CD4-positive, alpha-beta T cell (primary cell): ENCODE results near the gene PAX4. TPM values are rescaled to one million over a fixed set of nuclear protein-coding genes. Genes with fewer than 3 reads are reported as not detected.

Source experiments
- ATAC-seq: fragments of 200-7000 bp; cut with Tn5 transposase; one replicate; pipeline ENCODE4 v1.10.0; 2022; ENCODE audit warnings: mild to moderate bottlenecking; ENCODE audit not compliant: poor library complexity
- CTCF ChIA-PET: fragments of 350-600 bp; sonication (Branson Sonifier 250); formaldehyde crosslinking; loops from one replicate; lab custom pipeline; 2021; ENCODE audit warnings: antibody characterized with exemption, inconsistent platforms; lab: Charles Lee
- POLR2A ChIA-PET: fragments of 350-600 bp; sonication (Branson Sonifier 250); formaldehyde crosslinking; loops from one replicate; lab custom pipeline; 2021; ENCODE audit warnings: antibody characterized with exemption, inconsistent platforms; lab: Charles Lee
- DNase-seq, 14 experiments: peaks; one replicate each; pipeline ENCODE4 v3.0.0-alpha.2; 2013 to 2020; ENCODE audit warnings: mixed read lengths in 2 of 14
- H3K27ac ChIP-seq, 2 donors: one replicate each; pipeline versions ENCODE4 v1.5.1 to v1.7.0; 2013; ENCODE audit warnings: low read length in 2 of 2, low read depth in 1 of 2, mild to moderate bottlenecking in 1 of 2
- H3K27me3 ChIP-seq, 2 experiments: 1 replicate in 1 of 2; 2 replicates in 1 of 2; pipeline versions ENCODE4 v1.6.1 to v1.7.0; 2013; ENCODE audit warnings: low read length in 2 of 2, control low read depth in 1 of 2, mild to moderate bottlenecking in 1 of 2, moderate library complexity in 1 of 2; ENCODE audit not compliant: insufficient read depth in 2 of 2, control insufficient read depth in 1 of 2
- H3K36me3 ChIP-seq: one replicate; pipeline ENCODE4 v1.6.1; 2013; ENCODE audit warnings: low read length, control low read depth; ENCODE audit not compliant: insufficient read depth
- H3K4me1 ChIP-seq: one replicate; pipeline ENCODE4 v1.6.1; 2013; ENCODE audit warnings: low read length, control low read depth; ENCODE audit not compliant: insufficient read depth
- H3K4me3 ChIP-seq: one replicate; pipeline ENCODE4 v1.5.1; 2013; ENCODE audit warnings: mild to moderate bottlenecking, low read length, moderate library complexity
- H3K9me3 ChIP-seq, 2 experiments: 1 replicate in 1 of 2; 2 replicates in 1 of 2; pipeline versions ENCODE4 v1.6.1 to v1.7.0; 2013; ENCODE audit warnings: low read length in 2 of 2, mild to moderate bottlenecking in 2 of 2, control low read depth in 1 of 2, moderate library complexity in 1 of 2; ENCODE audit not compliant: control insufficient read depth in 1 of 2, insufficient read depth in 1 of 2
- H3K27ac Mint-ChIP-seq: one replicate; pipeline ENCODE4 v1.8.0; 2020; ENCODE audit warnings: mixed read lengths
- H3K27me3 Mint-ChIP-seq: one replicate; pipeline ENCODE4 v1.8.0; 2021; ENCODE audit warnings: mixed read lengths
- H3K36me3 Mint-ChIP-seq: one replicate; pipeline ENCODE4 v1.8.0; 2021; ENCODE audit warnings: low read depth, mixed read lengths
- H3K4me1 Mint-ChIP-seq: one replicate; pipeline ENCODE4 v1.8.0; 2021; ENCODE audit warnings: low read depth, mixed read lengths
- H3K4me3 Mint-ChIP-seq: one replicate; pipeline ENCODE4 v1.8.0; 2020; ENCODE audit warnings: mild to moderate bottlenecking, mixed read lengths
- H3K9me3 Mint-ChIP-seq: one replicate; pipeline ENCODE4 v1.8.0; 2020; ENCODE audit warnings: mixed read lengths
- CTCF ChIP-seq: fragments of 200-600 bp; IDR thresholded peaks from one replicate; pipeline ENCODE4 v1.8.0; 2022; ENCODE audit warnings: antibody characterized with exemption, mild to moderate bottlenecking
- intact Hi-C, 2 experiments: fragments of 100-400 bp; cut with DNase I in 1 of 2; cut with micrococcal nuclease in 1 of 2; formaldehyde crosslinking; loops; one replicate each; pipeline versions ENCODE4 v1.15.1 to v1.9.0; 2023 to 2025; cut with DNase I, micrococcal nuclease
- total RNA-seq, 174 experiments: library from RNA in 2 of 174; stranded (reverse) in 2 of 174; gene quantifications; one replicate each; pipeline ENCODE4 v1.2.3 and lab custom pipeline; 2021 to 2026

Gene PAX4
- total RNA-seq, 2 experiments from 2014 or later, result not detected

GRCh38 chr7:127653396-127653795 lies 35.5 kb upstream of the PAX4 start:
- POLR2A ChIA-PET, result interaction anchor here (1.0 to 2.9 kb wide), 2 partner anchors 65 to 67 kb away, joined by 6 to 16 read pairs; partner anchors contain the start of gene ARF5
- ATAC-seq (no peak), DNase-seq (no peak)
- intact Hi-C loops, result loop anchor here (5.0 to 10.0 kb wide), 7 partner anchors 259 to 1401 kb away; partner anchors contain the start of genes ZNF800 (in 2 of the 2), ATP6V1F (in 1 of the 2), CALU (in 1 of the 2) and IMPDH1 (in 1 of the 2)
- Mint-ChIP-seq H3K9me3 (no peaks in the 10 kb centered on the region), H3K4me3 (peak overlapping the region; percentile 93), H3K4me1 (peaks cover 66% of the 10 kb centered on the region), H3K36me3 (peaks cover 39% of the 10 kb centered on the region), H3K27ac (no peak overlapping the region), H3K27me3 (no peaks in the 10 kb centered on the region)
- Histone ChIP-seq H3K4me1 (peaks cover 43% of the 10 kb centered on the region), H3K4me3 (no peak overlapping the region), H3K27ac (no peak overlapping the region), H3K36me3 (peaks cover 12% of the 10 kb centered on the region), H3K27me3 (no peaks in the 10 kb centered on the region), H3K9me3 (no peaks in the 10 kb centered on the region)
- TF ChIP-seq CTCF, result no peak
- CTCF ChIA-PET, result no interaction called here

GRCh38 chr7:127652333-127653248 lies 34.6 kb upstream of the PAX4 start:
- H3K27ac ChIP-seq, result peak overlapping the region; percentile 69 to 90
- H3K27me3 ChIP-seq, result no peaks in the 10 kb centered on the region
- H3K4me3 ChIP-seq, result peak overlapping the region; percentile 99
- Mint-ChIP-seq H3K4me1 (peaks cover 62% of the 10 kb centered on the region), H3K36me3 (peaks cover 34% of the 10 kb centered on the region), H3K27me3 (no peaks in the 10 kb centered on the region), H3K27ac (no peak overlapping the region), H3K4me3 (peak overlapping the region; percentile 93), H3K9me3 (no peaks in the 10 kb centered on the region)
- ChIA-PET CTCF (no interaction called here), POLR2A (interaction anchor here (1.0 to 2.9 kb wide), 3 partner anchors 64 to 67 kb away, joined by 6 to 21 read pairs (median 16); partner anchors contain the start of genes ARF5 and GCC1)
- peaks cover 9% of the 10 kb centered on the region for H3K36me3 ChIP-seq
- intact Hi-C loops, result loop anchor here (5.0 to 10.0 kb wide), 7 partner anchors 258 to 1402 kb away; partner anchors contain the start of genes ZNF800 (in 2 of the 2), ATP6V1F (in 1 of the 2), CALU (in 1 of the 2) and IMPDH1 (in 1 of the 2)
- peak in 1 of 14 experiments; percentile 1 for DNase-seq
- peak; percentile 14 for ATAC-seq
- no peak for TF ChIP-seq CTCF
- H3K4me1 ChIP-seq, result peaks cover 43% of the 10 kb centered on the region
- H3K9me3 ChIP-seq, result no peaks in the 10 kb centered on the region

GRCh38 chr7:127651556-127652332 lies 33.8 kb upstream of the PAX4 start, which contains the start of gene SND1:
SND1 (plus strand) TSS chr7:127652194; CDS start chr7:127652374, 180 bp downstream.
- intact Hi-C loops, result loop anchor here (1.0 to 10.0 kb wide), 9 partner anchors 63 to 1403 kb away; partner anchors contain the start of genes ZNF800 (in 2 of the 2), ARF5 (in 1 of the 2), ATP6V1F (in 1 of the 2) and CALU (in 1 of the 2)
- Mint-ChIP-seq H3K27ac (no peak within 1 kb of the TSS), H3K36me3 (peaks cover 29% of the 10 kb centered on the region), H3K4me1 (peaks cover 55% of the 10 kb centered on the region), H3K27me3 (no peaks in the 10 kb centered on the region), H3K9me3 (no peaks in the 10 kb centered on the region), H3K4me3 (peak within 1 kb of the TSS; percentile 93)
- Histone ChIP-seq H3K9me3 (no peaks in the 10 kb centered on the region), H3K4me3 (peak within 1 kb of the TSS; percentile 99), H3K27ac (peak within 1 kb of the TSS; percentile 89 to 94), H3K4me1 (peaks cover 43% of the 10 kb centered on the region), H3K27me3 (no peaks in the 10 kb centered on the region), H3K36me3 (peaks cover 4% of the 10 kb centered on the region)
- DNase-seq (peak; percentile 95 to 100 (median 98)), ATAC-seq (peak; percentile 93)
- ChIA-PET POLR2A (interaction anchor here (1.0 to 2.9 kb wide), 3 partner anchors 63 to 260 kb away, joined by 6 to 21 read pairs (median 16); partner anchors contain the start of genes ARF5, GCC1 and ZNF800), CTCF (no interaction called here)
- TF ChIP-seq CTCF, result no peak
